ENCODE results near the gene CCDC183. TPM values are rescaled to one million over a fixed set of nuclear protein-coding genes. Genes with fewer than 3 reads are reported as not detected.

The CCDC183 gene
- total RNA-seq, 1 experiment from 2014 or later, result 1.8 TPM

DNA sequence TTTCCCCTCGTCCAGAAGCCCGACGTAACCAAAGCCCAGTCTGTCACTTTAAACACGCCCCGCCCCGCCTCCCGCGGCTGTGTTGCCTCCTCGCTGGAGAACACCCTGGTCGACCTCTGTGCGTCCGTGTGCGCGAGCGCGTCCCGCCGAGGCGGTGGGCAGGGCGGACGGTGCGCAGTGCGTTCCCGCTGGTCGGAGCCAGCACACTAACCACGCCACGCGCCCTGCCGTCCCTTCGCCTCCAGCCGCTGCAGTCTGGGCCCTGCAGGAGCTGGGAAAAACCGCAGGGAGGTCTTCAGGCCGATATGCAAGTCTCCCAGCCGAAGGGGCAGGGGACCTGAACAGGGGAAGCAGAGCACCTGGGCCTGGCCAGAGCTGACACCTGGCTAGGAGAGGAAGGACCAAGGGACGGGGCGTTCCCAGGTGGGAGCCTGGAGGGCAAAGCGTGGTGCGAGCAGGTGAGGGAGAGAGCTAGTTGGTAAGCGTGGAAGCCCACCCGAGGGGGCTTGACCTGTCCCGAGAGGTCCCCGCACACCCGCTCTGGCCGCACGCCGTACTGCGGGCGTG, 51.8 kb downstream of the CCDC183 start:
- DNase-seq (ENCODE audit: extremely low read depth, low read depth), result peak; percentile 89

DNA sequence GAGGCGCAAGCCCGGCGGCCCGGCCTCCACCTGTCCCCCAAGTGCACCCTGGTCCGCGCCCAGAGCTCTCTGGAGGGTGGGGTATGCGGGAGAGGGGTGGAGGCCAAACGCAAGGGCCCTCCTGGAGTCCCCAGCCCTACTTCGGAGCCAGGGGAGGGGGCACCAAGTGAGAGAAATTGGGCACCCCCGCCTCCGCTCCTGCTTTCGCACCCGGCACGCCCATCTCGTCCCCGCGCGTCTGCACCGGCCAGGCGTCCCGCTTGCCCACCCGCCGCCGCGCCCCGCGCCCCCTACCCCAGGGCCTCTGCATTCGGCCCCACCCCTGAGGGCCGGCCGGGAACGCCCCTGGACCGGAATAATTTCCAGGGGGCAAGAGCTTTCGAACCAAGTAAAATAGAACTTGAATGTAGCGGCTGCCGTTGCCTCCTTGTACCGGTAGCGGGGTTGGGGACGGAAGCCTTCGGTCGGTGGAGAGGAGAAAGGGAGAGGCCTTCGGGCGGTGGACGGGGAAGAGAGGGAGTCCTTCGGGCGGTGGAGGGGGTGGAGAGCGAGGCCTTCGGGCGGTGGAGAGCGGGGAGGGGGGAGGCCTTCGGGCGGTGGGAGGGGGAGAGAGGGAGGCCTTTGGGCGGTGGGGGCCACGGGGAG, 52.4 kb downstream of the CCDC183 start:
- peak; percentile 18 for DNase-seq (ENCODE audit: extremely low read depth, low read depth)

DNA sequence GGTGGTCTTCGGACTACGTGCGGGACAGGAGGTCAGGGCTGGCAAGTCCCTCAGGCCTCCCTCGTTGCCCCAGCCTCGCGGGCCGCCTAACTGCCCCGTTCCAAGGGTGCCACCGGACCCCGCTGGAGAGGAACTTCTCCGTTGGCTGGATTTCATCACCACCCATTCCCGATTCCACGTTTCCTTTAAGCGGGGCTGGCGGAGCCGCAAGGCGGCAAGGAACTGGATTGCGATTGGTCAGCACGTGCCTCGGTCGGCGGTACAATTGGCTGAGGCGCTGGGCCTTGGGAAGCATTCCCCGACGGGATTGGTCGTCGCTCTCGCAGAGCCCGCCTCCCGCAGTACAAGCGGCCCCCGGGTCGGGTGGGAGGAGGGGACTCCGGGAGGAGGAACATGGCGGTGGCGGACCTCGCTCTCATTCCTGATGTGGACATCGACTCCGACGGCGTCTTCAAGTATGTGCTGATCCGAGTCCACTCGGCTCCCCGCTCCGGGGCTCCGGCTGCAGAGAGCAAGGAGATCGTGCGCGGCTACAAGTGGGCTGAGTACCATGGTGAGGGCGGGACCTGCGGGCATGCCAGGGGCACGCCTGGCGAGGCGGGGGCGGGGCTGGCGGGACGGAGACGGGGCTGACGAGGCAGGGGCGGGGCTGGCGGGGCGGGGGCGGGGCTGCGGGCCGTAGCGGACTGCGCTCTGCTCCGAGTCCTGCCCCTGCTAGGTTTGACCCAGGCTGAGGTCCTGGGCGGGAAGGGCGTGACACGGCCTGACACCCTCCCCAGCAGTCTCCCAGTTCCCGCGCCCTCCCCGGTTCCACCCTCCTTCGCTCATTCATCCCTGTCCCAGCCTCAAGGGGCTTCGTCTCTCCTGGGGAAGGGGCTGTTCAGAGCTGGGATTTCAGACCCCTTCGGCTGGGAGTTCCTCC, 53.2 kb downstream of the CCDC183 start, which contains the start of gene PHPT1:
PHPT1 (plus strand) TSS at position 372 of the 922 bp plus-strand sequence; CDS start at position 394, 22 bp downstream.
- DNase-seq (ENCODE audit: extremely low read depth, low read depth), result peak; percentile 99

DNA sequence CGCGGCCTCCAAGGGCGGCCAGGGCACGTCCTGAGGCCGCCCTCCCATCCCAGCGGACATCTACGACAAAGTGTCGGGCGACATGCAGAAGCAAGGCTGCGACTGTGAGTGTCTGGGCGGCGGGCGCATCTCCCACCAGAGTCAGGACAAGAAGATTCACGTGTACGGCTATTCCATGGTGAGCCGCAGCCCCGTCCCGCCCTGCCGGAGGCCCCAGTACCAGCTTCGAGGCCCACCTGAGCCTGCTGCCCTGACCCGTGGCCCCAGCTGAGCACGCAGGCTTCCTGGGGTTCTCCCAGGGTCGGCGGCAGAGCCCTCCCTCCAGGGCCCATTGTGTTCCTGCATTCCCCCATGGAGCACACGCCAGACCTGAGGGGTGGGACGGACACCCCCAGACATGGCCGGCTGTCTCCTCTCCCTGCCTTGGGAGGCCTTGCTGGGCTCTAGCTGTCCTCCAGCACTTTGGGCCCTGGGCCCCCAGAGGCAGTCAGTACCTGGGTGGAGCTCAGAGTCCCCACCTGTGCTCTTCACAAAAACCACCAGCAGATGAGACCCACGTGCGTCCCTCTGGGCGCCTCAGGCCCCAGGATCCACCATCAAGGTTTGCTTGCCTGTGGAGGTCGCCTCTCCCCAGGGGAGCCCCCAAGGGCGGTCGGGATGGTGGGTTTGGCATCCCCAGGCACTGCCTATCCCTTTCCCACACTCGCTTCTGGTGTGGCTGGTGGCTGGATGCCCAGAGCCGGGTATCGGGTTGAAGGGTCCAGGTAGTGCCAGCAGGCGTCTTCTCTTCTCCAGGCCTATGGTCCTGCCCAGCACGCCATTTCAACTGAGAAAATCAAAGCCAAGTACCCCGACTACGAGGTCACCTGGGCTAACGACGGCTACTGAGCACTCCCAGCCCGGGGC, 54.1 kb downstream of the CCDC183 start:
- DNase-seq (ENCODE audit: extremely low read depth, low read depth), result no peak

DNA sequence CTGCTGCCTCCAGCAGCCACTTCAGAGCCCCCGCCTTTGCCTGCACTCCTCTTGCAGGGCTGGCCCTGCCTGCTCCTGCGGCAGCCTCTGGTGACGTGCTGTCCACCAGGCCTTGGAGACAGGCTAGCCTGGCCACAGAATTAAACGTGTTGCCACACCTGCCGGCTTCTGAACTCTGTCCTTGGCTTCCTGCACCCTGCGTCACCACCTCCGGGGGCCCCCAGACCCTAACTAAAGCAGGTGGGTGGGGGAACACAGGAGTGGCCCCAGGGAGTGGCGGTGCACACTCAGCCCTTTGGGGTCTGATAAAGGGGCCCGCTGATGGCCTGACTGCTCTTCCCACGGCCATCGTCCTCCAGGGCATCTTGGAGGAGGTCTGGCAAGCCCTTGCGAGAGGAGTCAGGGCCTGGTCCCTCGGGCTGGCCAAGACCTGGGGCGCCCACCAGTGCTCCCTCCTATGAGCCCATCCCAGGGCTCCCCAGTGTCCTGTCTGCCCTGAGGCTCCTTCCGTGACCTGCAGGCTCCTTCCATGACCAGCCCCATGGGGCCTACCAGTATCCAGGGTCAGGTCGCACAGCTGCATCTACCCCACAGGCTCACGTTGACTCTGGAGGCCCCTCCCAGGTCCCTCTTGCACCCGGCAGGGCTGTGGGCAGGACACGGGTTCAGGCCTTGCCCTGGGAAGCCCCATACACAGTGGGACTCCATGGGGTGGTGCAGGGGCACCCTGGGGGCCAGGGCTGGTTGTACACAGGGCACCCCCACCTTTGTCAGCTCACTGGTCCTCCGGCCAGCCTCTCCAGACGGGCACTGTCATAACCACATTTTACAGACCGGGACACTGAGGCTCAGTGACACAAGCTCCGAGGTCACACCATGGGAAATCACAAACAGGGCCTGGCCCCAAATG, 55.0 kb downstream of the CCDC183 start:
- no peak for DNase-seq (ENCODE audit: extremely low read depth, low read depth)

DNA sequence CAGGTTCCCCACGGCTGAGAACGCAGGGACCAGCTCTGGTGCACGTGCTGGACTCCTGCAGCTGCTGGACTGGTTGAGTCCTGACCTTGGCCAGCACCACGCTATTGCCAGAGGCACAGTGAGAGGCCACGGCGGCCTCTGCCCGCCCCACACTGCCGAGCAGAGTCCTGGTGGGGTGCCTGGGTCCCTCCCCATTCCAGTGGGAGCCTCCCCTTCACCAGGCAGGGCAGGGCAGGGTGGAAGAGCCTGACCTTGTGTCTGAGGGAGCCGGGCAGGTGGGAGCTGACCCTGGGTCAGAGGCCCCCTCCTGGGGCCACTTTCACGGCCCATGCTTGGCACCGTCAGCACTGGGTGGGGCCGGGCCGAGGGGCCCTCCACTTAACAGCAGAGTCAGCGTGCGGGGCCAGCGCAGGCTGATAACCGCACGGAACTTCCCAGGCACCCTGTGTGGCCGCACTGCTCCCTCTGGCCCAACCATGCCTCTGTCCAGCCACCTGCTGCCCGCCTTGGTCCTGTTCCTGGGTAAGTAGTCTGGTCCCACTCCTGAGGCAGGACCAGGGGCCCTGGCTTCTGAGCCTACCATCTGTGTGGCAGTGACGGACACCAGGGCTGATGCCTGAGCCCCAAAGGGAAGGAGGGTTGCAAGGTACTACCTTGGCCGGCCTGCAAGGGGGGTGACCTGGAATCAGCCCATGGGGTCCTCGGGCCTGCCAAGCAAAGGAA, 56.0 kb downstream of the CCDC183 start, which contains the start of gene MAMDC4:
MAMDC4 (plus strand) TSS at position 406 of the 723 bp plus-strand sequence; CDS start at position 477, 71 bp downstream.
- DNase-seq (ENCODE audit: extremely low read depth, low read depth), result no peak

GRCh38 chr9:136852664-136853595, 56.8 kb downstream of the CCDC183 start:
- DNase-seq (ENCODE audit: extremely low read depth, low read depth), result no peak

- DNase-seq (ENCODE audit: extremely low read depth, low read depth), result no peak
Measured at GRCh38 chr9:136853596-136854112, 57.5 kb downstream of the CCDC183 start.

GRCh38 chr9:136854113-136854841, 58.1 kb downstream of the CCDC183 start:
- no peak for DNase-seq (ENCODE audit: extremely low read depth, low read depth)

- no peak for DNase-seq (ENCODE audit: extremely low read depth, low read depth)
Measured at GRCh38 chr9:136854842-136855460, 58.8 kb downstream of the CCDC183 start.

- no peak for DNase-seq (ENCODE audit: extremely low read depth, low read depth)
Measured at GRCh38 chr9:136855461-136856078, 59.4 kb downstream of the CCDC183 start.

- DNase-seq (ENCODE audit: extremely low read depth, low read depth), result no peak
Measured at GRCh38 chr9:136856079-136856476, 59.9 kb downstream of the CCDC183 start.

DNA sequence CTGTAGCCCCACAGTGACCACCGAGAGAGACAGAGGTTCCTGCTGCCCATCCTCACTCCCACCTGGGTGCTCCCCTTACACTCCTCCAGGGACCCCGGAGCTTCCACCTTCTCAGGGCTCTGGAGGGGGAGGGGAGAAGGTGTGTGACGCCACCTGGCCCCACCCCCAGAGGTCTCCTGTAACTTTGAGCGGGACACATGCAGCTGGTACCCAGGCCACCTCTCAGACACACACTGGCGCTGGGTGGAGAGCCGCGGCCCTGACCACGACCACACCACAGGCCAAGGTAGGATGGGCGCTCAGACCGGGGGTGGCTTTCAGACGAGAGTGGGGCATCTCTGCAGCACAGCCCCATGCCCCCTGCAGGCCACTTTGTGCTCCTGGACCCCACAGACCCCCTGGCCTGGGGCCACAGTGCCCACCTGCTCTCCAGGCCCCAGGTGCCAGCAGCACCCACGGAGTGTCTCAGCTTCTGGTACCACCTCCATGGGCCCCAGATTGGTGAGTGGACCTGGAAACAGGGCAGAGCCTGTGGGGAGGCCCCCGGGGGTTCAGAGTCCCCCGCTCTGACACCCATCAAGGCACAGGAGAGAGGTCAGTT, 60.5 kb downstream of the CCDC183 start:
- DNase-seq (ENCODE audit: extremely low read depth, low read depth), result no peak

DNA sequence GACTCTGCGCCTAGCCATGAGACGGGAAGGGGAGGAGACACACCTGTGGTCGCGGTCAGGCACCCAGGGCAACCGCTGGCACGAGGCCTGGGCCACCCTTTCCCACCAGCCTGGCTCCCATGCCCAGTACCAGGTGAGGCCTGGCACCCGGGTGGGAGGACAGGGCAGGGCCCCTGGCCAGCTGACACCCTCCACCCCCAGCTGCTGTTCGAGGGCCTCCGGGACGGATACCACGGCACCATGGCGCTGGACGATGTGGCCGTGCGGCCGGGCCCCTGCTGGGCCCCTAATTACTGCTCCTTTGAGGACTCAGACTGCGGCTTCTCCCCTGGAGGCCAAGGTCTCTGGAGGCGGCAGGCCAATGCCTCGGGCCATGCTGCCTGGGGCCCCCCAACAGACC, 61.0 kb downstream of the CCDC183 start:
- no peak for DNase-seq (ENCODE audit: extremely low read depth, low read depth)

All from NCI-H460 (cell line).